ENCODE measurements around the gene SLAMF7.
"Not testable (repeated sequence)": the region's sequence is repeated elsewhere in the genome, so short reads cannot be mapped to it uniquely, and the experiment has no call there.

Gene SLAMF7

GRCh38 chr1:160739098-160739511 is at the start of gene SLAMF7:
Gene SLAMF7, plus strand, starts transcription at chr1:160739247. Its CDS starts 55 bp downstream, at chr1:160739302.
- DNase-seq (ENCODE audit: low spot score): no peak

DNA sequence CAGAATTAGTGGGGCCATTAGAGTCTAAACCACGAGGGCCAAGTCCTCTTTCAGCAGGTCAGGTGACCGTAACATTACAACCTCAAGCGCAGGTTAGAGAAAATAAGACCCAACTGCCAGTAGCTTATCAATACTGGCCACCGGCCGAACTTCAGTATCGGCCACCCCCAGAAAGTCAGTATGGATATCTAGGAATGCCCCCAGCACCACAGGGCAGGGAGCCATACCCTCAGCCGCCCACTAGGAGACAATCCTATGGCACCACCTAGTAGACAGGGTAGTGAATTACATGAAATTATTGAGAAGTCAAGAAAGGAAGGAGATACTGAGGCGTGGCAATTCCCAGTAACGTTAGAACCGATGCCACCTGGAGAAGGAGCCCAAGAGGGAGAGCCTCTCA is 46.7 kb upstream of the SLAMF7 start:
- DNase-seq (ENCODE audit: low spot score): not testable (repeated sequence)

- no peak for DNase-seq (ENCODE audit: low spot score)
These were observed 36.9 kb upstream of the SLAMF7 start for GRCh38 chr1:160702100-160702499.

DNA sequence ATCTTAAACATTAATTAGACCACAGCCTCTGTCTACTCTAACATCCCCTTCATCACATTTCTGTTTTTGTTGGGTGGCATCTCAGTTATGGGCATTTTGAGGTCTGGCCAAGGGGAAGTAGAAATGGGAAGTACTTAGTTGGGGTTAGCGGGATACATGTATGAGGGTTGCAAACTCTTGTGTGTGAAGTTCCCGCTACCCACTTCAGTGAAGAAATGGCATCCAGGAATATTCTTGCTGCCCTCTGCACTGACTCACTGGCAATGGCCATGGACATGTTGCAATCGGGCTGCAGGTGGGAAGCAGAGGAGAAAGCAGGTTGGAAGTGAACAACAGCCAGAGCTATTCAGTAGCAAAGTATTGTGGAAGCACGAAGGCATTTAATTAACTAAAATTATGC is 34.8 kb upstream of the SLAMF7 start:
- DNase-seq (ENCODE audit: low spot score): no peak

DNA sequence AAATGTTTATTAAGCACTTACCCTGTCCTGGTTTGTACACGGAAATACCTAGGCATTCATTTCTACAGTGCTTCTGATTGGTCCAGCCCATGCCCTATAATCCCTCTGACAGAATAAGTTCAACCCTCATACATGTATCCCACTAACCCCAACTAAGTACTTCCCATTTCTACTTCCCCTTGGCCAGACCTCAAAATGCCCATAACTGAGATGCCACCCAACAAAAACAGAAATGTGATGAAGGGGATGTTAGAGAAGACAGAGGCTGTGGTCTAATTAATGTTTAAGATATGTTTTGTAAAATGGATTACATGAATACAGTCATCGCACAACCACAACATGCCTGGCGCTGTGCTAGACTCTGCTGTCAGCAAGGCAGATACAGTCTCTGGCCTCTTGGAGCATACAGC is 33.8 kb upstream of the SLAMF7 start:
- not testable (repeated sequence) for DNase-seq (ENCODE audit: low spot score)

DNA sequence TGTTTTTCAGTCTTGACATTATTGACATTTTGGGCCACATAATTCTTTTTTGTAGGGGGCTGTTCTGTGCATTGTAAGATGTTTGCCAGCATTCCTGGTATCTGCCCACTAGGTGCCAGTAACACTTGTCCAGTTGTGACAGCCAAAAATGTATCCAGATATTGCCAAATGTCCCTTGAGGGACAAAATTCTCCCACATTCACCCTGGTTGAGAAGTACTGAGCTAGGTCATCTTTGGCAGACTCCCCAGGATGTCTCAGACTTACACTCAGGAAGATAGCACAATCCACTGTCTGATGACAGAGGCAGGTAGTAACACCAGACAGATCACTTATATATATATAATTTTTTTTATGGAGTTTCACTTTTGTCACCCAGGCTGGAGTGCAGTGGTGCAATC is 33.3 kb upstream of the SLAMF7 start:
- no peak for DNase-seq (ENCODE audit: low spot score)

DNA sequence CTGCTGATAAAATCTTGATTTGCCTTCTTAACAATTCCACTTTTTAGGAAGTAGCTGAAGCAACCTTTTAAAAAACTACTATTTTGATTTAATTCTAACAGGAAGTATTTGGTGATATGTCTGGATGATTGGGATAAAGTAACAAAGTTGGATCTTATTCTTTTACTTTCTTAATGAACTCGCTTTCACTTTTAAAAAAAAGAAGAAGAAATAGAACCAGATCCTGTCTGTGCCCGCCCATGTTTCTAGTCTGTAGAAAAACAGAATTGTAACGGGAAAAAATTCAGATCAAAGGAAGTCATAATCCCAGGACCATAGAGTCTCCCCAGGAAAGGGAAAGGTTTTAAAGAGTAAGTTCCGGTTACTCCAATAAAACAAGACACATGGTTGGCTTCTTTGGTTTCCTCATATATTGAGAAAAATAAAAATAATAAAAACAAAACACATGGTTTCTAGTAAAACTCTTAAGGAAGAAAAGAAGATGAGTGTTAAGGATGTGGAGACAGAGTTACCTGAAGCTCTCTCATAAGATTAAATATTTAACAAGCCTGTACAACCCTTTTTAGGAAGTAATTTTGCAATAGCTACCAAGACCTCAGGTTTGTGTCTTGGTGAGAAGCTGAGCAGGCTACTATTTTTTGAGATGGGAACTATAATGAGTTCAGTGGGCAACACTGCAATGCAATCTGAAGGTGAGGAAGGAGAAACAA is 32.4 kb upstream of the SLAMF7 start:
- no peak for DNase-seq (ENCODE audit: low spot score)

GRCh38 chr1:160707236-160708064 is 31.6 kb upstream of the SLAMF7 start:
- no peak for DNase-seq (ENCODE audit: low spot score)

- DNase-seq (ENCODE audit: low spot score): no peak
These were observed 30.9 kb upstream of the SLAMF7 start for GRCh38 chr1:160708118-160708517.

- DNase-seq (ENCODE audit: low spot score): no peak
These were observed 30.2 kb upstream of the SLAMF7 start for GRCh38 chr1:160708801-160709200.

- no peak for DNase-seq (ENCODE audit: low spot score)
These were observed 29.3 kb upstream of the SLAMF7 start for GRCh38 chr1:160709715-160710114.

- DNase-seq (ENCODE audit: low spot score): no peak
These were observed 28.4 kb upstream of the SLAMF7 start for GRCh38 chr1:160710517-160711252.

DNA sequence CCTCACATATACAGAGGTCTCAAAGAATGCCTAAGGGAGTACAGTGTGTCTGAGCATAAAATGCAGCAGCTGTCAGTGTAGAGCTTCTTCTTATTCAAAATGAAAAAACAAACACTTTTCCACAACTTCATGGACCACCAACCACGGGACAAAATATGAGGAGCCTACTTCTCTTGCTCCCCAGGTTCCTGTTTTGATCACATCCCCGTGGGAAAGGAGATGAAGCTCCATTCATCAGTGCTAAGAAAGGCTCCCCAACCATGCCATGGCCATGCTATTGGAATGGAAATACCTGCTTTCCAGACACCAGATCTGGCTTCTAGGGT is 27.8 kb upstream of the SLAMF7 start:
- DNase-seq (ENCODE audit: low spot score): no peak

DNA sequence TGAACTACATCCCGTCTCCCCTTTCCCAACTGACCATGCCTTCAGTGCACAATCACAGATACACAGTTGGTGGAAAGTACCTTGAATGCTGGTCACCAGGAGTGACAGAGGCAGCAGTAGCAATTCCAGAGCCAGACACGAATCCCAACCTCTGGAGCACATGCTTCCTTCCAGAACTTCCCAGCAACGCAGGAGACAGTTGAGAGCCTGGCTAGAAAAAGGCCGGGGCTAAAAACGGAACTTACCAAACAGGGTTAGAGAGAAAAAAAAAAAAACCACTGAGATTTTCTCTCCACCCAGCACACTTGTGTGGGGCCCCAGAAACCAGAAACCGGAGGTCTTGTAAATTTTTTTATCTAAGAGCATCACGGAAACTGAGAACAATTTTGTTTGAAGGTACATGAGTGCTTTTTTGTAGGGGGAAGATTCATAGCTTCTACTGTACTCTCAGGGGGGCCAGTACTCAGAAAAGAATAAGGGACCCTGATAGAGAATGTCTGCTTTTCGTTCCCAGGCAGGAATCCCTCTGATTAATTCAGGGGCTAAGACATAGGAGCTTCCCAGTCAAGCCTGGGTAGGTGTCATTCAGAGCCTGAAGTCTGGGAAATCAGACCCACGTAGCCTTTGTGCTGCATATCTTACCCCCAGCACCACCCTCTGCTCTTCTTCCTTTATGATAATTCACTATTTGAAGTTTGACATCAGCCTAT is 27.3 kb upstream of the SLAMF7 start, which contains the start of gene CD48:
Gene CD48, minus strand, starts transcription at position 221 of the 710 bp plus-strand sequence. Its CDS starts 59 bp downstream, at position 162.
- no peak for DNase-seq (ENCODE audit: low spot score)

DNA sequence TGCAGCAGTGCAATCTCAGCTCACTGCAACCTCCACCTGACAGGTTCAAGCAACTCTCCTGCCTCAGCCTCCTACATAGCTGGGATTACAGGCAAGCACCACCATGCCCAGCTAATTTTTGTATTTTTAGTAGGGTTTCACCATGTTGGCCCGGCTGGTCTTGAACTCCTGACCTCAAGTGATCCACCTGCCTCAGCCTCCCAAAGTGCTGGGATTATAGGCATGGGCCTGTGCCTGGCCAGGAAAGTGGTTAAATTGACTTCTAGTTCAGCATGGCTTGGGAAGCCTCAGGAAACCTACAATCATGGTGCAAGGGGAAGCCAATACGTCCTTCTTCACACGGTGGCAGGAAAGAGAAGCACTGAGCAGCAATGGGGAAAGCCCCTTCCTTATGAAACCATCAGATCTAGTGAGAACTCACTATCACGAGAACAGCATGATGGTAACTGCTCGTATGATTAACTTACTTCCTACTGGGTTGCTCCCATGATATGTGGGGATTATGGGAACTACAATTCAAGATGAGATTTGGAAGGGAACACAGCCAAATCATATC is 26.4 kb upstream of the SLAMF7 start:
- not testable (repeated sequence) for DNase-seq (ENCODE audit: low spot score)

DNA sequence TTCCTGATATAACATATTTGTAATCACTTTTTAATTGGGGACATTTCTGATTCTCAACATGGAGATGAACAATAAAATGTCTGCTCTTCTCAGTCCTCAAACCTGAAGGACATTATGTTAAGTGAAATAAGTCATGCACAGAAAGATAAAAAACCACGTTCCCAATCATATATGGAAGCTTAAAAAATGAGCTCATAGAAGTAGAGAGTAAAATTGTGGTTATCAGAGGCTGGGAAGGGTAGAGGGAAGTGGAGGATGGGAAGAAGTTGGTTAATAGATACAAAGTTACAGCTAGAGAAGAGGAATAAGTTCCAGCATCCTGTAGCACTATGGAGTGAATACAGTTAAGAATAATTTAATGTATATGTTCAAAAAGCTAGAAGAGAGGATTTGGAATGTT is 25.9 kb upstream of the SLAMF7 start:
- no peak for DNase-seq (ENCODE audit: low spot score)

- not testable (repeated sequence) for DNase-seq (ENCODE audit: low spot score)
These were observed 24.9 kb upstream of the SLAMF7 start for GRCh38 chr1:160714034-160714648.

GRCh38 chr1:160716013-160716412 is 23.0 kb upstream of the SLAMF7 start:
- DNase-seq (ENCODE audit: low spot score): no peak

GRCh38 chr1:160717306-160717705 is 21.7 kb upstream of the SLAMF7 start:
- DNase-seq (ENCODE audit: low spot score): no peak

- no peak for DNase-seq (ENCODE audit: low spot score)
These were observed 20.8 kb upstream of the SLAMF7 start for GRCh38 chr1:160718210-160718609.

Data from LoVo (cell line).